Stimulated activated CD8-positive, alpha-beta memory T cell treated with anti-CD3 and anti-CD28 coated beads, Interleukin-4, amount 100 ng/mL, for 24 hours (primary cell): ENCODE measurements around the gene NOS1AP.
"Not testable (repeated sequence)": the region's sequence is repeated elsewhere in the genome, so short reads cannot be mapped to it uniquely, and the experiment has no call there.

Experiments
- DNase-seq: peaks from one replicate; pipeline ENCODE4 v3.0.0-alpha.2; 2020; ENCODE audit warnings: low read depth

Gene NOS1AP

DNA sequence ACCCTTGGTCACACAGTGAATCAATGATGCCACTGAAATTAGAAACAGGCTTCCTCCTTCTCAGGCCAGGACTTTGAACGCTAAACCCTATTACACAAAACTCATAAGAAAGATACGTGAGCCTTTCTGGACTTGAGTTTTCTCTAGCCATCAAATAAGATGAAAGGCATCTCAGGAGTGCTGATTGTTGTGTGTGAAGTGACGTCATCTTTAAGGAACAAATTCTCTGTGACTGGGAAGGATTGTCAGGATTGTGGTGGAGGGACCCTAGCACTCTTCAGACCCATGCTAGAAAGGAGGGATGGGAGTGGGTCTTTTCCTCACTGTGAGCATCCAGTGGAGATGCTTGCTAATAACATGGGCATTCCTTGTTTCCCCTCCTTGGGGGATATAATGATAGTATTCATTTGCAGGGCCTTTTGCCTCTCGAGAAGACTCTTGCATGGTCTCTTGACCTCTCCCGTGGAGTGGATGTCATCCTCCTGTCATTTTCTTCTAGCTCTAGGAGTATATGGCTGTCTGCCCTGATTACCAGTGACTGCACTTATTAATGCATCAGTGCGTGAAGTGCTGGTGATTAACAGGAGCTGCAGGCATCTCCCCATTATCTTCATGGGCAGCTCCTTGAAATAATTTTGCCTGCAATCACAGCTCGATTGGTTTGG is 267.3 kb downstream of the NOS1AP start:
- no peak for DNase-seq

DNA sequence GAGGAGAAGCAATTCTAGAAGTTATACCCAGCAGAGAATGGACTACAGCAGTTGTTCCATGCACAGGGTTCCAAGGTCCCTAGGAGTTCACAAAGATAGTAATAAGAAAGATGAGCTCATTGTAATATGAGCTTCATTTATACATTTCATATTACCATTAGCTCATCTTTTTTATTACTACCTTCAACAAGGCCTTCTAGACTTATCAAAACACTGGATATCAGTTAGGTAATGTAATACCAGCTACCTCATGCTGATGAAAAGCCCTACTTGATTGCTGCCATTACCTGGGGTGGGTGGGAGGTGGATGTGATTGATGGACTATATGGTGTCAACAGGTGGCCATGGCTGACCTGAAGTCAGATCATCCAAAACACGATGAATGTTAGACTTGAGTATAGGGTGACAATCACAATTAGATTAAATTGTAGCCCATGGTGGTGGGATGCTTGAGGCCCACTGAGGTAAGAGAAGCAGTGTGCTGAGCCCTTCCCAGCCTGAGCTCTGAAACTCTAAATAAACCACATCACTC is 273.0 kb downstream of the NOS1AP start:
- no peak for DNase-seq

DNA sequence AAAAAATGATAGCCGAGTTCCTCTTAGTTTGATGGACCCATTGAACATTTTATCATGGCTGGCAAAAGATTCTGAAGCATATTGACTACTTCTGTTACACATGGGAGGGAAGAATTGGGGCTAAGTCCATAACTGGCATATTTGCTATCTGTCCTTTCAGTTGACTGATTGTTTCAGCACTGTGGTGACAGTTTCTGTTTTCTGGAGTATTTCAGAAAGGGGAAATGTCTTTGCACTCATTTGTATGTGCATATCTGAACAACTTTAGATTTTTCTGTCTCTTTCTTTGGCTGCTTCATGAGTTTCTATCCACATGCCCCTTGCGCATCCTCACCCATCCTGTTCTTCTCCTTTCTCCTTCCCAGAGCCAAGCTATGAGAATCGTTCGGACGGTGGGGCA is 274.0 kb downstream of the NOS1AP start:
- DNase-seq = no peak

DNA sequence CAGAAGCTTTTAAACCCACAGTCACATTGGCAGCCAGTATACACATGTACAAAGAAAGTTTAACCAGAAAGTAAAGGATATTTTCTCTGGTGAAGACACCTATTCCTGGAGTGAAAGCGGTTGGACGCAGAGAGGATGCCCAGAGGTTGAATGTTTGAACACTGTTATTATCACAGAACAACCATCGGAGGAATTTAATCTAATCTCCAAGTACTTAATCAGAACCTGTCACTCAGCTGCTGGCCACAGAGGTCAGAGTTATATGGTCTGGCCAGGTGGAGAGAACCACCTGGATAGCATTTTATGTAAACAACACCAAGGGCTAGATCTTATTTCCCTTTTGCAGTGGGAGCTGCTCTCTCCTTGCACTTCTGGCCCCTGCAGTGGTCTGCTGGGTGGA is 277.8 kb downstream of the NOS1AP start:
- DNase-seq = no peak

DNA sequence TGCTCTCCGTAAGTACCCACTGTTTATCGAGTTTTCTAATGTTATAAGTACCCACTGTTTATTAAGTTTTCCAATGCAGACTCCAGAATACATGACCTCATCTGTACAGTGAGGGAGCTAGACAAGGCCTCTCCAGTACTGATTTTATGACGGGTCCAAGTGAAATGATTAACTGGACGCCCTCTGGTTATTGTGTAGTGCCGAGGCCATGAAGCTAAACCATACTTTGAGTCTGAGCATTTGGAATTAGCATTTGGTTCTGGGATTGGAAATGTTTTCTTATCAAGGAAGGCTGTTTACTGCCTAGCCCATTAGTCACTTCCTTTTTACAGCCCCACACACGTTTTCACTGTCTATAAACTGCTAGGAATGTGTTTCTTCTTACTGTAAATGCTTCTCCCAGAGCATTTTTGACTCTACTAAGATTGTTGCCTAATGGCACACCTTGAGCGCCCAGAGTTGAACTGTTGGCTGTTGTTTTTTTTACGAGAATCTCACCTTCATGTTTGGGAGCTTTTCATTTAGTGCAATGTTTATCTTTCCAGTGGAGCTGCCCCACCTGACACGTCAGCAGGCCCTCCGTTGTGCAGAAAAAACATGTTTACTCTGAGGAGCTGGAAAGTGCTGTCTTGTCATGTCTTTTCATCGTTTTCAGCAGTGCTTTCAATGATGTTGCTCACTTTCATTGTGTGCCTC is 280.3 kb downstream of the NOS1AP start:
- DNase-seq = no peak

DNA sequence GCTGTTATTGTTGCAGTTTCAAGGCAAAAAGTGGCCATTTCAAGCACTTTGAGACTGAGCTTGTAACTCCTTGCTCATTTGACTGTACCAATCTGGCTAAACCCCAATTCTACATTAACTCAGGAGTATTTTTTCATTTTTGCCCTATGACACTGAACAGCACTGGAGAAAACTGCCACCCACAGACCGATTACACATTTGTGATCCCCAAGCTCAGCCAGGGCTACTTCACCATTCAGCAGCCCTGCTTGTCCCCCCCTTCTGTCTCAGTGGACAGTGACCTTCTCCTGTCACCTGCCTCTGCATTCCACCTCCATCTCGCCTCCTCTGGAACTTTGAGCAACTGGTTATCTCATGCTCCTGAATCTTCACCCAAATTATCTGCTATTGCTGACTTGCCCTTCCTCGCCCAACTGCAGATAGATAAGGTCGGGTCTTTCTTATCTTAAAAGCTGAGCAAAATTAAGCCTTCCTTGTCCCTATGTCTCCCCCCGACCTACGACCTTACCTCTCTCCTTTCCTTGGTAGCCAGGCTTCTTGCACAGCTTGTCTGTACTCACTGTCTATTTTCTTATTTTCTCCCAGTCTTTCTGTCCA is 281.9 kb downstream of the NOS1AP start:
- DNase-seq = no peak

DNA sequence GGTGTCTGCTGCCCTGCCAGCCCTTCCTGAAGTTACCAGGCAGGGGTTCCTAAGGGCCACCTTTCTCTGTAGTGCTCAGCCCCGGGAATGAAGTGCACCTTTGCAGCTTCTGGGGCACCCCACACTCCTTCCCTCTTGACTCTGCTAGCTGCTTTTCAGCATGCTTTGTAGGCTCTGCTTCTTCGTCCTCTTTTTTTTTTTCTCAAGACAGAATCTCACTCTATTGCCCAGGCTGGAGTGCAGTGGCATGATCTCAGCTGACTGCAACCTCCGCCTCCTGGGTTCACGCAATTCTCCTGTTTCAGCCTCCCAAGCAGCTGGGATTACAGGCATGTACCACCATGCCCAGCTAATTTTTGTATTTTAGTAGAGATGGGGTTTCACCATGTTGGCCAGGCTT is 282.4 kb downstream of the NOS1AP start:
- DNase-seq = not testable (repeated sequence)

DNA sequence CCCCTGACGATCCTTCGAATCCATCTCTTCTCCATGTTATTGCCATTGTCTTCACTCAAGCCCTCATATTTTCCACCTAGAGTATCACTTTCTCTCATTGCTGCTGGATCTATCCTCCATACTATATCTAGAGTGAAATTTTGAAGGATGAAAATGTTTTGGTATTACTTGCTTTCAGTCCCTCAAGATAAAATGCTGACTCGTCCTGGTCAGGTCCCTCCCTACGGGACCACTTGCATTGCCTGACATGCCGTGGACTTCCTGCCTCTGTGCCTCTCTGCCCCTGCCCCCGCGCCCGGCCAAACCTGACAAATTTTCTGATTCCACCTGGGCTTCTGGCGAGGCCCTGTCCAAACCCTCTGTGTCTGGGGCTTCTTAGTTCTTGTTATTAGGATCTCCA is 283.6 kb downstream of the NOS1AP start:
- no peak for DNase-seq

DNA sequence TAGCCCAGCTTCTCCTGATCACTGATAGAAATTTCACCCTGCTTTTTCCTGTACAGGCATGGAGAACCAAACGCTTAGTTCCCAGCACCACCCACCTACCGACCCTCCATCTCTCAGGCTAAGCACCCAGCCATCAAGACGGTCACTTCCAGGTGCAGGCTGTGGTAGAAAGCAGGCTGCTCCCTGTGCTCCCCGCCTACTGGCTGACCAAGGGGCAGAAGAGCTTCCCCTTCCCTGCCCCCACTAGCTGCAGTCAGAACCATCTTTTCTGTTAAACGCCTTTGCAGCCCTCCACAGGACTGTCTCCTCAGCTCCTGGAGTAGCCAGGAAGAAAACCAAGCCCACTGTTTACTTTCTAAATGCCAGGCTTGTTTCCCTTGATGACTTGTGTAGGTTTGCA is 284.2 kb downstream of the NOS1AP start:
- no peak for DNase-seq

DNA sequence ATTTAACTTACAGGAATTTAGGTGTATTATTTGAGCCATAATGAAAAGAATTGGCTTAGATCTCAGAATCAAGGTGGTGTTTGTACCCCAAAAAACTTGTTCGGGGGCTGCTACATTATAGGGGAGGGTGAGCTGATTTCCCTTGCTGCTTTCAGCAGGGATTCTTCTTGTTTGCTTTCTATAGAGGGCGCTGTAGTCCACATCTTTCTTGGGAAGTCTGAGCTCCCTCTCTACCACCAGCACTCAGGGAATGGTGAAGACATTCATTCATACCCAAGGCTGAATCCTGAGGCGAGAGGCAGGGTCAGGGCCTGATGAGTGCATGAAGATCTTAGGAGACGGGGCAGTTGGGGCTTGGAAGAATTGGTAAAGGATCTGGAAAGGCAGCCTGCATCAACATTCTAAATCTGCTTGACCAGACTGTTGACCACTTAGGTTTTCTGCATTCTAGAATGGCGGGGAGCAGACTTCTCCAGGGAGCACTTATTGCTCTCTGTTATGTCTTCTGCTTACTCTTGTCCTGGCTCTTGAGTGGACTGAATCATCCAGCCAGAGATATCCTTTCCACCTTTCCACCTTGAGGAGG is 288.3 kb downstream of the NOS1AP start:
- no peak for DNase-seq

DNA sequence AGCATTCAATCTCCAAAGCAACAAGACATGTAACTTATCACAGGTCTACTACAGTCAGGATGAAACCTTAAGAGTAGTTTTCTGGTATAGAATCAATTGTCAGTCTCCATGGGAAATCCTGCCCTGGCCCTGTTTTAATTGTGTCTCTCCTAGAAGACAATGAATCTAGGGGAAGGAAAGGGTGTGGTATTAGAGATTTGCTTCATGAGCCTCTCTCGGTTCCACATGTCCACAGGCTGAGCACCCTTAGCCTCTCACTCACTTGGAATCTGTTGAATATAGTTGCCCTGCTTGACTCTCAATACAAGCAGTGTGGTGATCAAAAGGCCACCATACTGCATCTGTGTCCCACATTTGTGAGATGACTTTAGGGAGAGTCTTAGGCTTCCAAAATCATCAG is 289.4 kb downstream of the NOS1AP start:
- DNase-seq = no peak

DNA sequence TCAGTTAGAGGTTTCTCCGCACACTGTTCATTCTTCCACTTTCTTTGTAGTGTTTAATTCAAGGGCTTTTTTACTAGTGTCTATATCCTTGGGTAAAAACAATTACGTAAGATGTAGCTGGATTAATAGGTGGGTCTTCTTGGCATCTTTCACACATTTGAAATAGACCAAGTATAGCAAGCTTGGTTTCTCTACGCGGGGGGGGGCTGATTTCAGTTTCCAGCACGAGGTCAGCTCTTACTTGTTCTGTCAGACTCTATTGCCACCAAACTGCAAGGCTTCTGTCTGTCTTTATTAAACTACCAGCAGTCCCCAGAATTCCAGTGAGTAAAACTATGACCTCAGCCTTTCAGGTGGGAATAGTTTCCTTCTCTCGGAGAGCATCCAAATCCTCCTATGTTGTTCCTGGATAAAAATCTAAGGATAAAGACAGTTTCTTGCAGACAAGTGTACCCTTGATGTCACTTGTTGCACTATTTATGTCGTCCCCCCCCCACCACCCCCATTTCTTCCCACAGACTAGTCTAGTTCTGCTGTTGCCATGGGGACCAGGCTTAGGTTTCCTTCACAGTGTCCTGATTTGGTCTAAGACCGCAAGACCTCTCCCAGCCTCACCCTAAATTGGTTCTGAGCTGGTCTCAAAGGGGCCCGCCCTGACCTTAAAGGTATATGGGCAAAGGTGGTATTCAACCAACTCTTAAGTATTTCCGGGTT is 290.2 kb downstream of the NOS1AP start:
- DNase-seq = no peak

DNA sequence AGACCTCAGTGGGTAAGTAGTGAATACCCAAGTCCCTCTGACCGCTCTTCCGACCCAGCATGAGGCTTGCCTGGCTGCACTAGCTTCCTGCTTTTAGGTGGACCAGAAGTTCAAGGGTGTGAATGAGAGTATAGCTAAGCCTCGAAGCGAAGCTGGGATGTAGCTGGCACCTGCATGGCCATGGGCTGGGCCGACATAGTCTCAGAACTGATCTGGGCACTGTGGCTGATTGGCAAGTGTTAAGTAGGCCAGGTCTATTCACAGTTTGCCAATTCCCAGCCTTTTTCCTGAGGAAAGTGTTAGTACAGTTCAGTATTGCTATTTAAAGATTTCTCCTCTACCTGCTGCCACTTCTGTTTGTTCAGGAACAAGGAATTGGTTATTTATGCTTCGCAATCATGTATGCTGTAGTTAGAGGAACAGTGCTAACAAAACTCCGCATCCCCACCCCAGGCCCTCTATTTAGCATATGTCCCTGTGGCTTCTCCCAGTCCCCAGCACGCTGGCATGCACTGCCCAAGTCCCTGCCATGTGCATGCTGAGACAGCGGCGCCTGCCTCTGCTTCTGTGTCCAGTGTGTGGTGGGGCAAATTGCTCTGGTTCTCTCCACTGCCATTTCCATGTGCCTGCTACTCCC is 290.9 kb downstream of the NOS1AP start:
- DNase-seq = no peak

DNA sequence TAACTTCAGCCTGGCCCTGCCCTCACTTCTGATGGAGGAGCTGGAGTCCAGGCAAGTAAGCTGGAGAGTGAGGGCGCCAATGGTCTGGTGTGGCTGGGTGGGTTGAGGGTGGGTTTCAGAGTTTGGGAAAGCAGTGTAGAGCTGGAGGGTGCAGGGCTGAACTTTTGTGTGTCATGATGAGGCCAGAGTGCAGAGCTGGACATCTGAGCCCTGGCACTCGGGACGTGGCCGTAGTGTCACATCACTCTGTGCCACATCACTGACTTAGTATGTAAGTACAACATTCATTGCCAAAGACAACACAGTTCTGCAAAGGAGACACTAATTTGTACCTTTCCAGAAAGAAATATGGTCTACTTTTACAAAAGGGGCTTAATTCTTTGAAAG is 291.4 kb downstream of the NOS1AP start:
- DNase-seq = no peak

DNA sequence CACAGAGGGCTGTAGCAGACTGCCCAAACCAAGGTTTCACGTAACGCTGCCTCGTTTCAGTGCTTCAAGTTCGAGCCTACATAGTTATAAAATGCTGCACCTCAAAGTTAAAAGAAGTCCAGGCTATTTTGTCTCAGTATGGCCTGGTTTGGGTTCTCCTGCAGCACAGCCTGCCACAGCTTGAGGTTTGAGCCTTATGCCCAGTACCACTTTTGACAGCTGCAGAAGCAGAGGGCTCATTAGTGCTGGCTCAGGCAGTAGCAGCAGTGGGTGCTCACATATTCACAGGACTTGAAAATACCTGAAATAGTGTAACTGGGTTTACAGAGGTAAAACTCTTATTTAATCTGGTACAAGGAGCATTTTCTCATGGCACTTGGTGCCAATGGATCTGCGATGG is 291.9 kb downstream of the NOS1AP start:
- DNase-seq = no peak

DNA sequence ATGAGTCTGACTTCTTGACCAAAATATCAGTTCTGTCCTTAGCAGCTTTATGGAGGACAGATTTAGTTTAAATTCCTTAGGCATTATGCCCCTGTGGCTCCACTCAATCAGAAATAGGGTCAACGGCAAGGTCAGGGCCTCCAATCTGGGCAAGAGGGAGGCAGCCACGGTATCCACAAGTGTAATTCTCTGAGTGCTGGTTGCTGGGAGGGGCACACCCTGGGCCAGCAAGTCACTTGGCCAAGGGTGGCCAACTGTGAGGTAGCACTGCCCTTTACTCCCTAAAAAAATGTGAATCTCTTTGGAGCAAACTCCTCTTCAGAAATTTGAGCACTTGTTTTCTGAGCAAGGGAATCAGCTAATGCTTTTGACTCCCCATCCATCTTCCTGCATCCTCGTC is 294.3 kb downstream of the NOS1AP start:
- no peak for DNase-seq

DNA sequence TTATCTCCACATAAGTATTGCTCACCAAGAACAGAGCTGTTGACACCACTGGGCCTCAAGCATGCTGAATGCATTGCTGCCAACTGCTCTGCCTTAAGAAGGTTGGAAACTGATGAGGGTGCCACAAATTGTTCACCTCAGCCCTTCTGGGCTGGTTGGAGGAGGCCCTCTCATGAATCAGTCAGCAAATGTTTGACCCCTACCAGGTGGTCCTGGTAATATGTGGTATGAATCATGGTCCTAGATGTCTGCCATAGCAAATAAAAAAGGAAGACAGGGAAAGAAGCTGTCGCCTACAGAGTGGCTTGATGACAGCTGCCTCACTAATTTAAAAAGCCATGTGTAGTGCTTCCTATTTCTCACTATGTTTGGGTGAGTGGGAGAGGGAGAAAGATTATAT is 295.0 kb downstream of the NOS1AP start:
- DNase-seq = no peak

DNA sequence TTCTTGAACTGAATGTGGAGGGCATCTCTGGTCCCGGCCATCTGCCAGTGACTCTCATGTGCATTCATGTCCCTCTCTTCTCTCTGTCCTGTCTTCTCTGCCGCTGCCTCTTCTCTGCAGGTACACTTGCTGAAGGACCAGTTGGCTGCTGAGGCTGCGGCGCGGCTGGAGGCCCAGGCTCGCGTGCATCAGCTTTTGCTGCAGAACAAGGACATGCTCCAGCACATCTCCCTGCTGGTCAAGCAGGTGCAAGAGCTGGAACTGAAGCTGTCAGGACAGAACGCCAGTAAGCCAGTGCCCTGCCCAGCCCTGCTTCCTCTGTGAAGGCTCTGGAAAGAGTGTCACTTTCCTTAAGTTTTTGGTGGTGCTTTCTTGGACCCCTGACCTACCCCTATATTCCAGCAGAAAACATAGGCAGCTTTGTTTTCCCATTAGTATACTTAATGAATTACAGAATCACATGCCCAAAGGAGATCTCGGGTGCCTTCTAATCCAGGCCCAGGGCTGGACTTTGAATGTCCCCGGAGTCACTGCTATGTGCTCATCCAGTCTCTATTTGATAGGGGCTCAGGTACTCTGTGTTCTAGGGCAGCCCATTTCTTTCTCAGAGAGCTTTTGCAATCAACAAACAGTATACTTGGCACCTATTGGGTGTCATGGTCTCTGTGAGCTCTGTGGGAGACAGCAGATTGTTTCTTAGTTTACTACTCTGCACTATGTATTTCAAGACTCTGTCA is 296.0 kb downstream of the NOS1AP start:
- DNase-seq = no peak

DNA sequence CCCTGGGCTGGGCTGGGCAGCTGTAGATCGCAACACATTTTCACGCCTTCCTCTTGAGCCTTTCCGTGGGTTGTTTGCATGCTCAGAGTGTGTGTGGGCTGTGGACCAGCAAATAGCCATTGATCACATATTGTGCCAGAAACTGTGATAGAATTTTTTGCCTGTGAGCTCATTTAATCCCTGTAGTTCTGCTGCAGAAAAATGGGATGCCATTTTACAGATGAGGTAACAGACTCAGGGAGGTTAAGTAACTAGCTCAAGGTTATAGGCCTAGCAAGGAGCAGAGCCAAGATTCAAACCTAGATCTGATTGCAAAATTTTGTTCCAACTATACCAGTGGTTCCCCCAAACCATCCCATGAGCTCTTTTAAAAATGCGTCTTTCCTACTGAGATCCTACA is 296.7 kb downstream of the NOS1AP start:
- DNase-seq = no peak

DNA sequence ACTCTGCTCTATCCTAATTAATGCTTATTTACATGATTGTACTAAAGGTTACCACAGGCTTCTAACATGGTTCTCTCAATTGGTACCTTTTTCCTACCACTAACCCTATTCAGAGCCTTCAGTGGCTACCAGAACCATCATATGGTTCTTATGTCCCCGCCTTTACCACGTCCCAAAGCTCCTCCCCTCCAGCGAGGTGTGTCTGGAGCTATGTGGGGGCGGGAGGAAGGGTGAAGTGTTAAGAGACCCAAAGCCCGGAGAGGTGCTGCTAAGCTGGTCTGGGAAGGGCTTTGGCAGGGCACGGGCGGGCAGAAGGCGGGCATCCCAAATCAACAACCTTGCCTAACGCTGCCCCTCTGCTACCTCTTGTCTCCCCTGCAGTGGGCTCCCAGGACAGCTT is 297.2 kb downstream of the NOS1AP start:
- DNase-seq = no peak

DNA sequence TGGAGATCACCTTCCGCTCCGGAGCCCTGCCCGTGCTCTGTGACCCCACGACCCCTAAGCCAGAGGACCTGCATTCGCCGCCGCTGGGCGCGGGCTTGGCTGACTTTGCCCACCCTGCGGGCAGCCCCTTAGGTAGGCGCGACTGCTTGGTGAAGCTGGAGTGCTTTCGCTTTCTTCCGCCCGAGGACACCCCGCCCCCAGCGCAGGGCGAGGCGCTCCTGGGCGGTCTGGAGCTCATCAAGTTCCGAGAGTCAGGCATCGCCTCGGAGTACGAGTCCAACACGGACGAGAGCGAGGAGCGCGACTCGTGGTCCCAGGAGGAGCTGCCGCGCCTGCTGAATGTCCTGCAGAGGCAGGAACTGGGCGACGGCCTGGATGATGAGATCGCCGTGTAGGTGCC is 297.6 kb downstream of the NOS1AP start:
- no peak for DNase-seq
